NCI-H82 treated with DMSO at 0.1 percent for 48 hours (cell line): ENCODE data around the gene COPG2.
"Not testable (repeated sequence)": the region's sequence is repeated elsewhere in the genome, so short reads cannot be mapped to it uniquely, and the experiment has no call there.

Experiments used
- DNase-seq: peaks from one replicate; lab custom pipeline; 2025; ENCODE audit not compliant: unreplicated experiment; lab: John Stamatoyannopoulos, UW

The COPG2 gene

DNA sequence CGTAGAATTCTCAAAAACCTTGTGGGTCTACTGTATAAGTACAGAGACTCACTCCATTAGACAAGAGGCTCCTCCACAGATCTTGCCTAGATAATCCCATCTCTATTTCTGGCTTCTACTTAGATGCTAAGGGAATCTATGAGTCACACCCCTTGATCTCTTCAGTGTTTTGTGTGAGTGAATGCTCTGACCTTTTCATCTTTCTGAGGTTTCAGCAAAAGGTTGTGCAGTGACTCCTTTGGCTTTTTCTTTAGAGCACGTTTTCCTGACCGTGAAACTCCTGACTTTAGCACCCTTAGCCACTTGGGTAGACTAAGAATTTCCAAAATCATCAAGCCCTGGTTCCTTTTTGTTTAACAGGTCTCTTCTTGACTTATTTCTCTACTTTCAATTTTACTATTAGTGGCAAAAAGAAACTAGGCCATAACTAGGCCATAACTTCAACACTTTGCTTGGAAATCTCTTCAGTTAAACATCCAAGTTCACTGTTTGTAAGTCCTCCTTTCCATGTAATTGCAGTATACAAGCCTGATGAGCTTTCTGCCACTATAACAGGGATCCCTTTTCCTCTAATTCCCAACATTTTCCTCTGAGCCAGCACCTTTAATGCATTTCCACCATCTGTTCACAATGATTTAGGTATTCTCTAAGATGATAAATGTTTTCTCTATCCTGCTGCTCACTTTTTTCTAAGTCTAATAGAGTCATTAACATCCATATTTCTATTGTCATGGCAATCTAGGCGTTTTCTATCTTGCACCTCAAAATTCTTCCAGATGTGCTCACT lies 19.4 kb downstream of the COPG2 start:
- DNase-seq = no peak

DNA sequence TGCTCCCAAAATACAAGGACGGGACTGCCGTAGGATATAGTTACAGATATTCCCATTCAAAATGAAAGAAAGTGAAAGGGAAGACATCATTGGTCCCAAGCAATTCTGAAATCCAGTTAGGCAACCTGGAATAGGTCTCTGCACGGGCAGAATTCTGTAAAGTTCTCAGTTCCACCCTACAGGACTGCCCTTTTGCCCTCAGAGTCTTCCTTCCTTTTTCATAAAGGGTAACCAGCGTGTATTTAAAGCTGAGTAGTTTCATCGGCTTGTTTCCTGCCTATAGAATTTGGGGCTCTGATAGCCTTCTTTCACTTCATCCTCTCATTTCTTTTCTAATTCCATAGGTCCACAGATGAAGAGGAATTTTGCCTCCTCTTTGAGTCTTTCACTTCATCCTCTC lies 20.0 kb downstream of the COPG2 start:
- no peak for DNase-seq

DNA sequence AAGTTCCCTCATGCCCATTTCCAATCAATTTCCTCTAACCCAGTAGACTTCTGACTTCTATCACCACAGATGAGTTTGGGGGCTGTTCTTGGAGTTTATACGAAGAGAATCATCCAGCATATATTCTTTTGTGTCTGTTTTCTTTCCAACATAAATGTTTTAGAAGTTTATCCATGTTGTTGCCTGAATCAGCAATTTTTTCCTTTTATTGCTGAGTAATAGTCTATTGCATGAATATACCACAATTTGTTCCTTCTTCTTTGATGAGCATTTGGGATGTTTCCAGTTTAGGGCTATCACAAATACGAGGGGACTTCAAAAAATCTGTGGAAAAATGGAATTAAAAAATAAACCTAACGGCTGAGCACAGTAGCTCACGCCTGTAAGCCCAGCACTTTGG lies 26.2 kb downstream of the COPG2 start:
- no peak for DNase-seq

DNA sequence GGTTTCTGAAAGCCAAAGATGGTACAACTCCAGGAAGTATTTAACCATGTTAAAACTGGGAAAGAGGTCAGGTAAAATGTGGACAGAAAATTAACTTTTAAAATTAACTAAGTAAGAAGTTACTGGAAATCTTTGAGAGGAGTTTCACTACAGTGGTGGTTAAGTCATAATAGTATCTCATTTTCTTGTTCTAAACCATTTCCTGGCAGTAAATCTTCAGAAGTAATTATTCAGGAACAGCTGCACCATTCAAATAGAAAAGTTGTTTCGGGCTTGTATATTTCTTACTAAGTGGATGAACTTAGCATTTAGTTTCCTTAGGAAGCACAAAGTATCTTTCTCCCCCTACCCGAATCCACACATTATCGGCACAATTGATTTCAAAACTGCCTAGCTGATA lies 27.1 kb downstream of the COPG2 start:
- no peak for DNase-seq

DNA sequence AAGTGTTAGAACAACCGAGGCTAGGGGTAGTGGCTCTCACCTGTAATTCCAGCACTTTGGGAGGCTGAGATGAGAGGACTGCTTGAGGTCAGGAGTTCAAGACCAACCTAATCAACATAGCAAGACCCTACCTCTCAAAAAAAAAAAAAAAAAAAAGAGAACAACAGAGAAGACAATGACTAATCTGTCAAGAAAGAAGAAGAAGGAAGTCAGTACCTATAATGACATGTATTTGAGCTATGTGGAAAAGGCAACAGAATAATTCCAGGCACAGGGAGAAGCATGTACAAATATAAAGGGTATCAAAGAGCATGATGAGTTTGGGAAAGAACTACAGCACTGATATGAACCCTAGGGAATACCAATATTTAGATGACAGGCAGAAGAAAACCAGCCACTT lies 27.5 kb downstream of the COPG2 start:
- DNase-seq = no peak

DNA sequence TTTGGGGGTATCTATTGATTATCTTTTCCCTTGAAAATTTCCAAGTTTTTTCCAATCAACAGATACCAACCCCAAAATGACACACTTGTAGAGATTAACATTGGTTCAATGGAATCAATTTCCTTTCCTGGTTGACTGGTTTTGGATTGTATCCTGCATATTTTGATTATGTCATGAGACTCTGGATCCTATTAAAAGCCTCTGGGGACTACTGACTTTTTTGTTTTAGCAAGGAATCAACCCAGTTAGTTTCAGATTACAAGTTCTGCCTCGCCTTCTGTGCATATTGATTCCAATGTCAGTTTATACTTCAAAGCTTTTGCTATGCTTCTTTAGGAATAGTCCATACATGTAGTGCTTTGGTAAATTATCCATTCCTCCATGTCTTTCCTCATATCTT lies 29.2 kb downstream of the COPG2 start:
- no peak for DNase-seq

DNA sequence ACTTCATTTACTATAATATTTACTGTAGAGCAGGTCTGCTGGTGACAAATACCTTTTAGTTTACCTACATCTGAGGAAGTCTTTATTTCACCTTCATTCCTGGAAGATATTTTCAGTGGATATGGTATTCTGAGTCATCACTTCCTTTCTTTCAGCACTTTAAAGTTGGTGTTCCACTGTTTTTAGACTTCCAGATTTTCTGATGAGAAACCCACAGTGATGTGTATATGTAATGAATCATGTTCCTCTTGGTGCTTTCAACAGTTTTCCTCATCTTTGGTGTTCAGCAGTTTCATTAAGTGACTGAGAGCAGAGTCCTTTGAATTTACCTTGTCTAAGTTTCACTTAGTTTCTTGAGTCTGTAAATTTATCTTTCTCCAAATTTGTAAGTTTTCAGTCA lies 36.4 kb downstream of the COPG2 start:
- no peak for DNase-seq

DNA sequence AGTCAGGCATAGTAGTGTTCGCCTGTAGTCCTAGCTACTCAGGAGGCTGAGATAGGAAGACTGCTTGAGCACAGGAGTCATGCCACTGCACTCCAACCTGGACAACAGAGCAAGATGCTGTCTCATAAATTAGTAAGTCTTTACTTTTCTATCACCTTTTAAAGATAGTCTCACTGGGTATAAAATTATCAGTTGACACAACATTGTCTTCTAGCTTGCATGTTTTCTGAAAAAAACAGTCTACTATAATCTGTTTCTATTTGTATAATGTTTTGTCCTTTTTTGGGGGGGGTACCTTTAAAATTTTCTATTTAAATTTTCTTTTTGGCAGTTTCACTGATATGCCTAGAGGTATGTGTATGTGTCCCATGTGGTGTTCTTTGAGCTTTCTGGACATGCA lies 39.6 kb downstream of the COPG2 start:
- no peak for DNase-seq

DNA sequence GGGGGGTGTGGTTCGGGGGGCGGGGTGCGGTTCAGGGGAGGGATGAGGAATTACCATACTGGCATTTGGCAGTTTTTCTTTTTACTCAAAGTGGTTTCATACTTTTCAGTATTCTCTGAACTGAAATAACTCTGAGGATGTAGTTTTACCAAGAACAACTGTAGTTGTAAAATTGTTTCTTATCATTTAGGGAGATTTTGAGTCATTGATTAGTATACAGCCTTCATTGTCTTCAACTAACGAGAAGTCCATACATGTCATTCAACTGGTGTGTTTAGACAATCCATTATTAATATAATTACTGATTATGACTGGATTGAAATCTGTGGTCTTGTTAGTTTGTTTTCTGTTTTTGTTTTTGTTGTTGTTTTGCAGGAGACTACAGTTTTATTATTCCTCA lies 40.8 kb downstream of the COPG2 start:
- DNase-seq = no peak

DNA sequence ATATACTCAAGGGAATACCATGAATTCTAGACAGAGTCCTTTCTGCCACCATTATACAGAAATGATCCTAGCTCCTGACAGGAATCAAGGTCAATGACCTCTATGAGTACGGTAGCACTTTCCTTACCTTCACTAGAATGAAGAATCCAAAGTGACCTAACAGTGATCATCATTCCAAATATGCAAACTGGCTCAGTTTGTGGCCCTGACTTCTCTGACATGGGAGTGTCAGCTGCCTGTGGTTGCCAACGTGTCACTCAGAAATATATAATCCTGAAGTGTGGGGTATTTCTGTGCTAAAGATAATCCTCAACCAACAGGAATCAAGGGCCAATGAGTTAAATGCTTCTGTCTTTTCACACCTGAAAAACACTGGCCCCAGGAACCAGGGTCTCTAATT lies 45.7 kb downstream of the COPG2 start:
- no peak for DNase-seq

DNA sequence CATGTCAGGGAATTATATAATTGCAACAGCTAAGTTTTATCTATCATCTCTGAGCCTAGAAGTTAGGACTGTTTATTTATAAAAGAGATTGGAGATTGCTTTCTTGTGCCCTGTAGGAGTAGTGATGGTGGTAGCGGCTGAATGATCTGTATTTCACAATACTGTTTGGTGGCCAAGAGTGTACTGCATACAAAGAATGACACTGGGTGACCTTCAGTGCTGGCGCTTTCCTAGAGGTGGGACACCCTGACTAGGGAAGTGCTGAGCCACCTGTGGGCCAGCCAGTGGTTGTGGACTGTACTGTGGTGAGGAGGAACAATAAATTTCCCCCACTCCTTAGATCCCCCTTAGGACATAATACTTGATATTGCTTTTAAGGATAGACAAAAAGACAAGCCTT lies 53.0 kb downstream of the COPG2 start:
- no peak for DNase-seq

DNA sequence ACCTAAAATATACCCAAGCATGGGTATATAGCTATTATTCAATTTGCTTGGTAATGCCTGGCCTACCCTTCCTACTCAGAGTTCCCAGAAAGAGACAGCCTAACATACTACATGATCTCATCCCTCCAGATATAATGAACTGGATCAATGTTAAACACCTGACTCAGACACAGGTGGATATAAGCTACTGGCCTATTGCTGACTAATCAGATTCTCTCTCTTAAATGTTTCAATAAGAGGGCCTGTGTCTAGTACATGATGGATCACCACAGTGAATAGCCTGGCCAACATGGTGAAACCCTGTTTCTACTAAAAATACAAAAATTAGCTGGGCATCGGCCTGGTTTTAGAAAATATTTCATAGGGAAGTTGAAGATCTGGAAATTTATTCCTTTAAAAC lies 54.1 kb downstream of the COPG2 start:
- DNase-seq = no peak

DNA sequence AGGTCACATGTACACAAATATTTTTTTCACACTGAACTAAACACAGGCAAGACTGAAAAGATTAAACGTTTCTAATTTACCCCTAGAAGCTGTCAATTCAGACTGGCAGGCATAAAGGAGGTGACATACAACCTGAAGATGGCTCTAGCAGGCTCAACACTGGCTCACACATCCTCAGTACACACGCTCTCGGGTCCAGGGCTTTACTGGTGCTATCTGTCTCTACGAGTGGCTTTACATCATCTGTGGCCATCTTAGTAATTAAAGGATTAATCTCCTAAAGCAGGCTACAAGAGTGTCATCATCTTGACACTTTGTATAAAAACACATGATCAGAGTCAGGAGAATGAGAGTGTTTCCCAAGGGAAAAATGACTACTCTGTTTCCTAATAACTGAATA lies 57.3 kb downstream of the COPG2 start:
- DNase-seq = peak; percentile 72

DNA sequence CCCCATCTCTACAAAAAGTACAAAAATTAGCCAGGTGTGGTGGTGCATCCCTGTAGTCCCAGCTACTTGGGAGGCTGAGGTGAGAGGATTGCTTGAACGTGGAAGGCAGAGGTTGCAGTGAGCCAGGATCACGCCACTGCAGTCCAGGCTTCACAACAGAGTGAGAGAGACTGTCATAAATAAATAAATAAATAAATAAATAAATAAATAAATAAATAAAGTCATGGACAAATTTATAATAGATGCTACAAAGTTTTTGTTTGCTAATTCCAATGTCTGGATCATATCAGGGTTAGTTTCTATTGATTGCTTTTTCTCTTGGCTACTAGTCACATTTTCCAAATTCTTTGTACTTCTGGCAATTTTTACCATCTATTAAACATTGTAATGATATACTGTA lies 61.5 kb downstream of the COPG2 start:
- not testable (repeated sequence) for DNase-seq

DNA sequence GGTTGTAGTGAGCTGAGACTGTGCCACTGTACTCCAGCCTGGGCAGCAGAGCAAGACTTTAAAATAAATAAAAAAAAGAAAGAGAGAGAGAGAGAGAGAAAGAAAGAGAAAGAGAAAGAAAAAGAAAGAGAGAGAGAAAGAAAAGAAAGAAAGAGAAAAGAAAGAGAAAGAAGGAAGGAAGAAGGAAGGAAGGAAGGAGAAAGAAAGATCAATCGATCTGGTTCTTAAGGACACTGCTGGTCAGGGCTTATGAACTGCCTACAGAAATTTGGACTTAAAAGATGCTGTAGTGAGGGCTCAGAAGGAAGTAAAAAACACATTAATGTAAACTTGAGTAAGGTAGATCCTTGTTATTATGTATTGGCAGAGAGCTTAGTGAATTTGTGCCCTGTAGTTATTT lies 62.4 kb downstream of the COPG2 start:
- DNase-seq = no peak

DNA sequence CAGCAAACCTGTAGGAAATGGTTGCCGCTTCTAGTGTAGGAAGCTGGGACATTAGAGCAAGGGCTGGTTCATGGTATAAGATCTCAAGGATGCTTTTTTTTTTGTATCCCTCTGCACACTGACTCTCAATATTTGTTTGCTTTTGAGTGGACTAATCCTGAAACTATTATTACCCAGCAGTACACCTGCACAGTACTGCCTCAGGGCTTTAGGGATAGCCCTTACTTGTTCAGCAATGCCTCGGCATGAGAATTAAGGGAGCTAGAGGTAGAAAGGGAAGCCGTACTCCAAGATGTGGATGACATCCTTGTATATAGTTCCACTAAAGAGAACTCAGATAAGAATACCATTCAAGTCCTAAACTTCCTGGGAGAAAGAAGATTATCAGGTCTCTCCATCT lies 70.5 kb downstream of the COPG2 start:
- no peak for DNase-seq

DNA sequence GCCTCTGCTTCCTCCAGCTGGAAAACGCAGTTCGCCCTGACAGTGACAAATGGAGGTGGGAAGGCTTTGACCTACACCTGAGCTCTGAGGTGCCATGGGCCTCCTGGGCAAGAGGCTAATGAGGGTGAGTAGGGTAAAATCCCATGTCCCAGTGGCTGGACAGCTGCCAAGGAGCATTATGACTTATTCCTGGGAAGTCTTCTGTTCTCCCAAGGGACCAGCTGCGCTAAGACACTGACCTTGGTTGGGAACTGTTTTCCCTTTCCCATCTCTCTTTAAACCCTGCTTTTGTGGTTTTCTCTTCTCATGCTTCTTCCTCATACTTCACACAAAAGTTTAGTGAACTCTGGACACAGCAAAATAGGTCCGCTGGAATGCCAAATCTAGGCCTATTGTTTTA lies 72.6 kb downstream of the COPG2 start:
- DNase-seq = peak; percentile 40

DNA sequence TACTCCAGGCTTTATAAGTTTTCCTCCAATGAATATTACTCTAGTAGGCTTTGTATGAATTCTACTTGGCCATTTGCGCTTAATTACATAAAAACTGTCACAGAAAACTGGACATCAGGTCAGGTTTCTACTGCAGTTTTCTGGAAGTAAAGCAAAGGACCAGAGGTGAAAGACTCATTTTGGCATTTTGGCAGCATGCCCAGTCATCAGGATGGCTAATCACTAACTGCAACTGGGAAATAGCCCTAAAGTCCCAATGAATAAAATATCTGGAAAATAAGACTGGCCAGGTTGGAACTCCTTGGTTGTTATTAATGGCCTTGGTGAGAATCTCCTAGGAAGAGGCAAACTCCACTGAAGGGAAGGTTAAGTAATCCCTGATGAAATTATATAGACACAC lies 75.5 kb downstream of the COPG2 start:
- no peak for DNase-seq

DNA sequence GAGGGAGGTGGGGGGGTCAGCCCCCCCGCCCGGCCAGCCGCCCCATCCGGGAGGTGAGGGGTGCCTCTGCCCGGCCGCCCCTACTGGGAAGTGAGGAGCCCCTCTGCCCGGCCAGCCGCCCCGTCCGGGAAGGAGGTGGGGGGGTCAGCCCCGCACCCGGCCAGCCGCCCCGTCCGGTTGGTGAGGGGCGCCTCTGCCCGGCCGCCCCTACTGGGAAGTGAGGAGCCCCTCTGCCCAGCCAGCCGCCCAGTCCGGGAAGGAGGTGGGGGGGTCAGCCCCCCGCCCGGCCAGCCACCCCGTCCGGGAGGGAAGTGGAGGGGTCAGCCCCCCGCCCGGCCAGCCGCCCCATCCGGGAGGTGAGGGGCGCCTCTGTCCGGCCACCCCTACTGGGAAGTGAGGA lies 77.1 kb downstream of the COPG2 start:
- not testable (repeated sequence) for DNase-seq

DNA sequence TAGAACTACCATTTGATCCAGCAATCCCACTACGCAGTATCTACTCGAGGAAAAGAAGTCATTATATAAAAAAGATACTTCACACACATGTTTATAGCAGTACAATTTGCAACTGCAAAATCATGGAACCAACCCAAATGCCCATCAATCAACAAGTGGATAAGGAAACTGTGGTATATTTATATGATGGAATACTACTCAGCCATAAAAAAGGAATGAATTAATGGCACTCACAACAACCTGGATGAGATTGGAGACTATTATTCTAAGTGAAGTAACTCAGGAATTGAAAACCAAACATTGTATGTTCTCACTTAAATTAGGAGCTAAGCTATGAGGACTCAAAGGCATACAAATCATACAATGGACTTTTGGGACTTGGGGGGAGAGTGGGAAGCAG lies 82.6 kb downstream of the COPG2 start:
- DNase-seq = not testable (repeated sequence)

DNA sequence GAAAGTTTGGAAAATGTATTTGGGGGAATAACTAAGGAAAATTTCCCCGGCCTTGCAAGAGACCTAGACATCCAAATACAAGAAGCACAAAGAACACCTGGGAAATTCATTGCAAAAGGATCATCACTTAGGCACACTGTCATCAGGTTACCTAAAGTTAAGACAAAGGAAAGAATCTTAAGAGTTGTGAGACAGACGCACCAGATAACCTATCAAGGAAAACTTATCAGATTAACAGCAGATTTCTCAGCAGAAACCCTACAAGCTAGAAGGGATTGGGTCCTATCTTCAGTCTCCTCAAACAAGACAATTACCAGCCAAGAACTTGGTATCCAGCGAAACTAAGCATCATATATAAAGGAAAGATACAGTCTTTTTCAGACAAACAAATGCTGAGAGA lies 93.4 kb downstream of the COPG2 start:
- not testable (repeated sequence) for DNase-seq

DNA sequence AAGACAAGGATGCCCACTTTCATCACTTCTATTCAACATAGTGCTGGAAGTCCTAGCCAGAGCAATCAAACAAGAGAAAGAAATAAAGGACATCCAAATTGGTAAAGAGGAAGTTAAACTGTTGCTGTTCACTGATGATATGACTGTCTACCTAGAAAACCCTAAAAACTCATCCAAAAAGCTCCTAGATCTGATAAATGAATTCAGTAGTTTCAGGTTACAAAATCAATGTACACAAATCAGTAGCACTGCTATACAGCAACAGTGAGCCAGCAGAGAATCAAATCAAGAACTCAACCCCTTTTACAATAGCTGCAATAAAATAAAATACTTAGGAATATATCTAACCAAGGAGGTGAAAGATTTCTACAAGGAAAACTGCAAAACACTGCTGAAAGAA lies 98.4 kb downstream of the COPG2 start:
- DNase-seq = not testable (repeated sequence)

DNA sequence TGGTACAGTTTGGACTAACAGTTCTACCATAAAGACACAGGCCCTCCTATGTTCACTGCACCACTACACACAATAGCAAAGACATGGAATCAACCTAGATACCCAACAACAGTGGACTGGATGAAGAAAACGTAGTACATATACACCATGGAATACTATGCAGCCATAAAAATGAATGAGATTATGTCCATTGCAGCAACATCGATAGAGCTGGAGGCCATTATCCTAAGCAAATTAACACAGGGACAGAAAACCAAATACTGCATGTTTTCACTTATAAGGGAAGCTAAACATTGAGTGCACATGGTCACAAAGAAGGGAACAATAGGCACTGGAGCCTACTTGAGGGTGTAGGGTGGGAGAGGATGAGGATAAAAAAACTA lies 101.7 kb downstream of the COPG2 start:
- DNase-seq = no peak
